ENCODE data around the gene CSN2.

GRCh38 chr4:69991016-69991415 is 25.5 kb upstream of the CSN2 start:
- TF ChIP-seq POLR2A (IDR thresholded peaks at IDR 0.05) = no peak
- TF ChIP-seq, protein P1, sequence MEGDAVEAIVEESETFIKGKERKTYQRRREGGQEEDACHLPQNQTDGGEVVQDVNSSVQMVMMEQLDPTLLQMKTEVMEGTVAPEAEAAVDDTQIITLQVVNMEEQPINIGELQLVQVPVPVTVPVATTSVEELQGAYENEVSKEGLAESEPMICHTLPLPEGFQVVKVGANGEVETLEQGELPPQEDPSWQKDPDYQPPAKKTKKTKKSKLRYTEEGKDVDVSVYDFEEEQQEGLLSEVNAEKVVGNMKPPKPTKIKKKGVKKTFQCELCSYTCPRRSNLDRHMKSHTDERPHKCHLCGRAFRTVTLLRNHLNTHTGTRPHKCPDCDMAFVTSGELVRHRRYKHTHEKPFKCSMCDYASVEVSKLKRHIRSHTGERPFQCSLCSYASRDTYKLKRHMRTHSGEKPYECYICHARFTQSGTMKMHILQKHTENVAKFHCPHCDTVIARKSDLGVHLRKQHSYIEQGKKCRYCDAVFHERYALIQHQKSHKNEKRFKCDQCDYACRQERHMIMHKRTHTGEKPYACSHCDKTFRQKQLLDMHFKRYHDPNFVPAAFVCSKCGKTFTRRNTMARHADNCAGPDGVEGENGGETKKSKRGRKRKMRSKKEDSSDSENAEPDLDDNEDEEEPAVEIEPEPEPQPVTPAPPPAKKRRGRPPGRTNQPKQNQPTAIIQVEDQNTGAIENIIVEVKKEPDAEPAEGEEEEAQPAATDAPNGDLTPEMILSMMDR (IDR thresholded peaks at IDR 0.05) = no peak
